Renal cortical epithelial cell (primary cell): Measurements from ENCODE around the gene STK32C. TPM values are rescaled to one million over a fixed set of nuclear protein-coding genes. Genes with fewer than 3 reads are reported as not detected.
A peak's percentile ranks its signal among the peaks of the same experiment; 100 is the strongest.

Experiments used
- DNase-seq: peaks from one replicate; pipeline ENCODE4 v3.0.0-alpha.2; 2011; ENCODE audit warnings: low read depth
- total RNA-seq: library from RNA; depleted of rRNA; stranded (reverse); fragments of >200 nt; gene quantifications from 2 replicates; pipeline ENCODE4 v1.2.3, GENCODE V29; 2014

STK32C gene
- total RNA-seq, 1 donor from 2014 or later, result 9.2 TPM

DNA sequence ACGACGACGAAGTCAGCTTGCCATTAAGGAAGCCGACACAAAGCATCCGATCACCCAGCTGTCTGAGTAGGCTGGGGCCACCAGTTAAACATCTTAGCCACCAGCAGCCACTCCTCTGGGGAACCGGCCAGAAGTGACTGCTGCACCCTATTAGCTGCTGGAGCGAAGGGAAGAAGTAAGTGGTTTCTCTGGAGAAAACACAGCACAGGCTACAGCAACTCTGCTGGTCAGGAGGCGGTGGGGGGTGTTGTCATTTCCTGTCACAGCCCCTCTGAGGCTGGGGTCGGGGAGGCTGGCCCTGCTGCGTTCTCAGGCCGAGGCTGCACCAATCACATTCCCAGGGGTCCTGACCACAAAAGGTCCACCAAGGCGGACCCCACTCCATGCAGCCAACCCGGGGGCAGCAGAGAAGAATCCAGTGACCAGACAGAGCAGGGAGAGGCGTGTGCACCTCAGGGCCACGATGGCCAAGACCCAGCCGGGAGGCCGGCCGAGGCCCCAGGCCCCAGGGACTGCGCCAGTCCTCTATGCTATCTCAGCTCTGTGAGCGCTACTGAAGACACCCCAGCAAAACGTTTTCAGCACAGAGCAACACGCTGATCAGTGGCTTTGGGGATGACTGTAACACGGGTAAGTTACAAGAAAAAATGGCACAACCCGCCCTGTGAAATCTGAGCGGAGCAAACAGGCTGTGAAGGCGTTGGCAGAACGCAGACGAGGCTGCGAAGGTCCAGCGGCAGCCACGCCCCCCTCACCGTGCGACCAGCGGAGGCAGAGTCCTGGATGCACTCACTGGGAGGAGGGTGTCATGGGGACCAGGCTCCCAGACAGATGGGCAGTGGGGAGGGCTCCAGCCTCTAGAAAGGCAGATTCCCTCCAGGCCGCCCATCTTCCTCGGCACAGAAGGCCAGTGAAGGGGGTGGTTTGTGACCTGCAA is 24.8 kb downstream of the STK32C start:
- DNase-seq, result no peak

DNA sequence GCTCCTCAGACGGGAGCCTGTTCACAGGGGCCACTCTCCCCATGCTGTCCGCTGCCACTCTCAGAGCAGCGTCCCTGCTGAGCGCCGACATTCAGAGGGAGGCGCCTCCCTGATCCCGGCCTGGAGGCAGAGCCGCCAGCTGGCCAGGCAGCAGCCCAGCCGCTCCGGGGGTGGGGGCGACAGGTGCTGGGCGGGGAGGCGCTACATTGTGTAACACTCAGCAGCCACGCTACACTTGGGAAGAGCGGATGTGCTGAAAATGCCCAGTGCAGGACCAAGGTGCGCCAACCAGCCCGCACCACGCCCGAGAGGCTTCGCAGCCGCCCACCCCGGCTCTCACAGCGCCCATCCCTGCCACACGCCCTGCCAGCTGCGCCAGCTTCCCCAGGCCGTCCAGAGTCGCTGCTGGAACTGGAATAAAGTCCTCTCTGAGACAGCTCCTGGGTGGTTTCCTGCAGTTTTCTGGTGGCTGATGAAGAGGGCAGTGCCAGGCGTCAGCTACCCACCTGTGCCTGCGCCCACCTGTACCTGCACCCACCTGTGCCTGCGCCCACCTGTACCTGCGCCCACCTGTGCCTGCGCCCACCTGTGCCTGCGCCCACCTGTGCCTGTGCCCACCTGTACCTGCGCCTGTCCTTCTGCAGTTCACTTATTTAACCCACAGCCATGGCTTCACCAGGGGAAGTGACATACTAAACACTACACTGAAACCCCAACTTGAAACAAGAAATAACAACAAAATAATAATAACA is 25.7 kb downstream of the STK32C start:
- no peak for DNase-seq

DNA sequence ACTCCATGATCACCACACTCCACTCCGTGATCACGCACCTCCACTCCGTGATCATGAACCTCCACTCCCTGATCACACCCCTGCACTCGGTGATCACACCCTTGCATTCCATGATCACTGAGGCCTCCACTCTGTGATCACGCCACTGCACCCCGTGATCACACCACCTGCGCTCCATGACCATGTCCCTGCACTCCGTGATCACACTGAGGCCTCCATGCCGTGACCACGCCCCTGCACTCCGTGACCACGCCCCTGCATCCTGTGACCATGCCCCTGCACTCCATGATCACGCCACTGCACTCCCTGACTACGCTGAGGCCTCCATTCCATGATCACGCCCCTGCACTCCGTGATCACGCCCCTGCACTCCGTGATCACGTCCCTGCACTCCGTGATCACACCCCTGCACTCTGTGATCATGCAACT is 27.1 kb downstream of the STK32C start:
- DNase-seq, result no peak

GRCh38 chr10:132279873-132280645 is 27.7 kb downstream of the STK32C start:
- DNase-seq, result no peak

GRCh38 chr10:132277311-132277741 is 30.4 kb downstream of the STK32C start:
- no peak for DNase-seq

DNA sequence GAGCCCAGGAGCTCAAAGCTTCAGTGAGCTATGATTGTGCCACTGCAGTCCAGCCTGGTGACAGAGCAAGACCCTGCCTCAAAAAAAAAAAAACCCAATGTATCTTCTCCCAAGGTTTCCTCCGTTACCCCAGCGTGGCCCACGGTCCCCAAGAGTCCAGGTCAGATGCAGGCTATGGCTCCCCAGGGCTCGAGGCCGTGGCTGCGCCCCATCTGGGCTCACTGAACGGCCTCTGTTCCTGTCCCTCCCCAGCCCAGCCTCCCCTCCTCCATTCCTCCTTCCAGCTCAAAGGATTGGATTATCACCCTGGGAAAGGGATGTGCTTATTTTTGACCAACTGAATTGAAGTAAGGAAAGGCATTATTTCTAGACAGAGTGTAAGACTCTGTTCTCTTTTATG is 31.0 kb downstream of the STK32C start:
- DNase-seq, result no peak

DNA sequence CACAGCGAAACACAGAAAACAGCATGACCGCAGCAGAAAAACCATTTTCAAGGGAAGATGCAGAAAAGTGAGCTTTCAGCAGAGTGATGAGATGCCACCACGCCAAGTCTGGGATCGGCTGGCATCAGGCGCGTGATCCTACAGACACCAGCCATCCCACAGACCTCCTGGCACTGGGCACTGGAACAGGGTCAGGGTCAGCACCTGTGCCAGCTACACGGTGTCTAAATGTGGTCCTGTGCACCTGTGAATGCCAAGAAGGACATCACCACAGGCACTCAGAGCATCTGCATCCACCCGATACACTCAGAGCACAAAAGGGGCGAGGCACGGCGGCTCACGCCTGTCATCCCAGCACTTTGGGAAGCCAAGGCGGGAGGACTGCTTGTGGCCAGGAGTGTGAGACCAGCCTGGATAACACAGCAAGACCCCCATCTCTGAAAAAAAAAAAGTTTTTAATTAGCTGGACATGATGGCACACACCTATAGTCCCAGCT is 31.5 kb downstream of the STK32C start:
- no peak for DNase-seq

GRCh38 chr10:132275426-132276178 is 32.1 kb downstream of the STK32C start:
- DNase-seq, result no peak

- no peak for DNase-seq
These were observed 32.8 kb downstream of the STK32C start for GRCh38 chr10:132274986-132275385.

DNA sequence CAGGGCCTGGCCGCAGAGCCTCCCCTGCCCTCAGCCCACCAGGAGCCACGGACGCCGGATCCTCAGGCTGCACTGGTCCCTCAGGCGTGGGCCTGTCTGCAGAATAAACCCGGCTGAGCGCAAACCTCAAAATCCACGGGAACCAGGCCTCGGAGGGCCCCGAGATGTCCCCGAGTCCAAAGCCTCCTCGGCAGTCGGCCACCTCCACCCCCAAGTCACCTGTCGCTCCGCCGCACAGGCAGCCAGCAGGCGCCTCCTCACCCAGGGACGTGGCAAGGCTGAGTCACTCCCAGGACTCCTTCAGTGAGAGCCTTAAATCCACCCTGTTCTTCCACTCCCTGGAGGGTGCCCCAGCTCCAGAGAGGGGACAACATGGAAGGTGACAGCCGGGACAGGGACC is 33.2 kb downstream of the STK32C start:
- DNase-seq, result no peak

GRCh38 chr10:132273966-132274365 is 33.8 kb downstream of the STK32C start:
- DNase-seq, result no peak

DNA sequence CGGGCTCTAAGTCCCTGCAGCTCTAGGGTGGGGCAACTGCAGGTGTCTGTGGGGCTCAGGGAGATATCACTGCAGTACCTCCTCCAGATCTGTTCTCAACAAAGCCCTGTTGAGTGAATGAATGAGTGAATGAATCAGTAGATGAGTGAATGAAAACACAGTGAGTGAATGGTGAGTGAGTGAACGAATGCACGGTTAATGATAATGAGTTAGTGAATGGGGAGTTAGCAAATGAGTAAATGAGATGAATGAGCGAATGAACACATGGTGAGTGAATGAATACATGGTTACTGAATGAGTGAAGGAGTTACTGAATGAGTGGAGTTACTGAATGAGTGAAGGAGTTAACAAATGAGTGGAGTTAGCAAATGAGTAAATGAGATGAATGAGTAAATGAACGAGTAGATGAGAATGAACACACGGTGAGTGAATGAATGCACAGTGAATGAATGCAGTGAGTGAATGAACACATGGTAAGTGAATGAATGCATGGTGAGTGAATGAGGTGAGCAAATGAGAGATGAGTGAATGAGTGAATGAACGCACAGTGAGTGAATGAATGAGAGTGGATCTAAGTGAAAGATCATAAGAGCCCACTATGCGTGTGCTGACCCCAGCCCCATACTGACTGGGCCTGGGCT is 34.3 kb downstream of the STK32C start:
- no peak for DNase-seq

- peak; percentile 49 for DNase-seq
These were observed 35.3 kb downstream of the STK32C start for GRCh38 chr10:132272231-132272971.

- DNase-seq, result no peak
These were observed 36.1 kb downstream of the STK32C start for GRCh38 chr10:132271458-132272230.

DNA sequence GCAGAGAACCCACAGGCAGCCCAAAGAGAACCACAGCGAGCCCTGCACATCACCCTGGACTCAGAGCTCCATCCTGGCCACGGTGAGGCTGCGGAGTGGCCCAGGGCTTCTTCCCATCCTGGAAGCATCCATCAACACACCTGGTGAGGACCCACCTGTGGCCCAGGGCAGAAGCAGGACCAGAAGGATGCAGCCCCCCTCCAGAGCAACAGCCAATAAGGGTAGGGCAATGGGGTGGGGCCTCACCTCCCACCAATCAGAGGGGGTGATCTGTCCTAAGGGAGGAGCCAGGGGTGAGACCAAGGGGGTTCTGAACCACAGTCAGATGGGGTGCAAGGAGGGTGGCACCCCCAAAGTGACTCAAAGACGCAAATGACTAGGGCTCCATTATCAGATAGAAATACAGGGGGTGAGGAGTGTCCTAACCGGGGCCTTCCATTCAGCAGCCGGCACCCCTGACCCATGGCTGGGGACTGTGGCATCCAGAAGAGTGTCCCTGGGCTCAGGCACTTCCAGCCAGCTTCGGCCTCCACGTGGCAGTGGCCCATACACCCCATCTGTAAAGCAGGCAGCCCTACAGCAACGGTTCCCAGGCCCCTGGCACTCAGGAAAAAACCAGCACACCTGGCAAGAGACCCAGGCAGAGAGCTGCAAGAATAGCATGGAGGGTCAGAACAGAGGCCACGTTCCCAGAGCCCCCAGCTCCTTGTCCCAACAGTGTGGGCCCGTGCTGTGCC is 36.9 kb downstream of the STK32C start:
- DNase-seq, result no peak

GRCh38 chr10:132270256-132270655 is 37.5 kb downstream of the STK32C start:
- no peak for DNase-seq

- DNase-seq, result no peak
These were observed 38.2 kb downstream of the STK32C start for GRCh38 chr10:132269266-132270230.
